ENCODE data around the gene APOD.
"Not testable (repeated sequence)": the region's sequence is repeated elsewhere in the genome, so short reads cannot be mapped to it uniquely, and the experiment has no call there.

GRCh38 chr3:195624171-195624570 is 40.4 kb upstream of the APOD start:
- not testable (repeated sequence) for TF ChIP-seq CTCF, POLR2A (IDR thresholded peaks at IDR 0.05)
